Stimulated activated CD4-positive, alpha-beta T cell treated with anti-CD3 and anti-CD28 coated beads, Interleukin-2, amount 100 ng/mL, for 24 hours (primary cell): ENCODE results near the gene PACS2.
"Not testable (repeated sequence)": the region's sequence is repeated elsewhere in the genome, so short reads cannot be mapped to it uniquely, and the experiment has no call there.

ENCODE experiments used
- DNase-seq, 2 donors: peaks; one replicate each; pipeline ENCODE4 v3.0.0-alpha.2; 2020

PACS2 gene

GRCh38 chr14:105333613-105334364 lies 19.2 kb downstream of the PACS2 start:
- DNase-seq = no peak

- DNase-seq = no peak
Observed at GRCh38 chr14:105334383-105335230, 20.1 kb downstream of the PACS2 start.

DNA sequence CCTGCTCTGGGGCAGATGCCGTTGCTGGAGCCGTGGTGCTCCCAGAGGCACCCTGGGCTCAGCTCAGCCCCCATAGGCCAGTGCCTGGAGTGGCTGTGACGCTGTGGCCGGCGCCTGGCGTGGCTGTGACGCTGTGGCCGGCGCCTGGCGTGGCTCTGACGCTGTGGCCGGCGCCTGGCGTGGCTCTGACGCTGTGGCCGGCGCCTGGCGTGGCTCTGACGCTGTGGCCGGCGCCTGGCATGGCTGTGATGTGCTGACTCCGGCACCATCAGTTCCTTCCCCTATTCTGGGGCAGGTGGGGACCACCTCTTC lies 20.6 kb downstream of the PACS2 start:
- not testable (repeated sequence) for DNase-seq

GRCh38 chr14:105335735-105336476 lies 21.4 kb downstream of the PACS2 start:
- no peak for DNase-seq

- no peak for DNase-seq
Observed at GRCh38 chr14:105336477-105337287, 22.1 kb downstream of the PACS2 start.

DNA sequence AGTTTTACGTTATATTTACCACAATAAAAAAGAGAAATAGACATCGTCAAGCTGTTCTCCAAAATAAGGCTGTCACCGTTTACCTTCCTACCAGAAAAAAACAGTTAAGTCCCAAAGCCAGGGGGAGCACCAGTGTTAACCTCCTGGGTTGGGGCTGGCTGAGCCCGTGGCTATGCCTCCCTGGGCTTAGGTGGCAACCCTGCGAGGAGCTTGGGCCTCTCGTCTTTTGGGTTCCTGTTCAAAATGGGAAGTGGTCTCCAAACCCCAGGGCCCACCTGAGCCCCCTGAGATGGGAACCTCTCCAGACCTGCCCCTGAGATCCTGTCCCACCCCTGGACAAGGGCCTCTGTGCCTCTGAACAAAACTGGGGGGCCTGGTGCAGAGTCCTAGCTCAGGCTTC lies 22.9 kb downstream of the PACS2 start:
- DNase-seq = no peak

GRCh38 chr14:105337966-105338741 lies 23.6 kb downstream of the PACS2 start:
- no peak for DNase-seq

DNA sequence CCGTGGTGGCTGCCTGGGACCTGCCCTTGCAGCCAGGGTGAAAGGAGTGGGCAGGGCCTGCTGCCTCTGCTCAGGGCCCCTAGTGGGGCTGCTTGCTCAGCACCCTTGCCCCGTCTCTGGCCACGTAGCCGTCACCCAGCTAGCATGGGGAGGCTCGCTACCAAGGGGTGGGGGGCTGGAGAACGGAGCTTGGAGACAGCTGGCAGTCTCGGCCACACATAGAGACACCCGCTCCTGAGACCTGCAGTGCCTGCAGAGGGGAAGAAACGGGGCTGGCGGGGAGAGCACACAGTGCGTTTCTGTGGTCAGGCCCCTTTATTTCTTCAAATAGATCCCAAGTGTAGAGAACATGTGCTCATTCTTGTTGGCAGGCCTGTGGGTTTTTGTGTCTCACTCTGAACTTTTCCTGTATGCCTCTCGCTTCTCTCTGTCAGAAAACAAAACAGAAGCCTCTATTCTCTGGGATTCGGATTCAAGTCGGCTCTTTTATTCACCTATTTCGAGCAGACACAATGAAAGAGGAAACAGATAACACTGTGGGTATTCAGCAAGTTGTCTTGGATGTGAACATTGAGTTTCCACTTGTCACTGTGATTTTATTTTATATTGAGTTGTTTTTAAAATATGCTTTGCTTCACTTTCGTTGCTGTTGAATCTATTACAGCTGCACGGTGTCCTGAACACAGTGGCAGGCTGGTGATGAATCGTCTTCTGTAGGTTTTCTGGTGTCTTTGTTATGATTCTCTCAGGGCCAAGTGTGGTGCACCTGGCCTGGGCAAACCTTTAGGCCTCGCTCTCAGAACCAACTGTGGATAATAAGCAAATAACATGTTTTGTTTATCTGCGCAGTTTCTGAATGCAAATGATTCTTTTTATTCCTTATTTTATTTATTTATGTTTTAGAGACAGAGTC lies 26.5 kb downstream of the PACS2 start:
- DNase-seq = no peak

- DNase-seq = no peak
Observed at GRCh38 chr14:105343194-105343593, 28.6 kb downstream of the PACS2 start.

DNA sequence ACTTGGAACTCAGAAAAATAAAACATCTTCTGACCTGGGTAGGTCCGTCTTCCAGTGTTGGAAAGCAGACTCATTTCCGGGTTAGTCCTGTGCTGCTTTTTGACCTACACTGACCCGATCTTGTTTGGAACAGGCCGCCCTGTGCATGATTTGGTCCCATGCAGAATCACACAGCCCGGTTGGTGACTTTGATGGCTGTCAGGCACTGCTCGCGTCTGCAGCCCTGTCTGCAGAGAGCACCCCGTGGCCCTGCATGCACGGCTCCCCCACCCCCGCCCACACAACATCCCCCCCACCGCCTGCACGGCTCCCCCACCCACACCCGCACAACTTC lies 31.6 kb downstream of the PACS2 start:
- no peak for DNase-seq

GRCh38 chr14:105346876-105347586 lies 32.5 kb downstream of the PACS2 start:
- no peak for DNase-seq

DNA sequence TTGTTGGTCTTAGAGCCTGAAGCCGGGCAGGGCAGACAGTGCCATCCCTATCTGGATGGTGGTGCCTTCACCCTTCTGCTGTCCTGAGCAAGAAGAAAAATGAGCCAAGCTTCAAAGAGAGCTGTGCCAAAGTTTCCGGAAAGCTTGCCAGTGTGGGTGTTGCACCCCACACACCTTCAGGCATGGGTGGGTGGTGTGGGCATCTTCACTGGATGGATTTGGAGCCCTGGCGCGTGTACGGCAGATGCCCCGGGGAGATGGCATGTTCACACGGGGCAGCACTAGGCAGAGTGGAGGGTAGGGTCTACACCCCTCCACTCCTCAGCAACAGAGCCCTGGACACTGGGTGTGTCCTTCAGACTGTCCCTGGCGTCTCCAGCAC lies 33.0 kb downstream of the PACS2 start:
- no peak for DNase-seq

DNA sequence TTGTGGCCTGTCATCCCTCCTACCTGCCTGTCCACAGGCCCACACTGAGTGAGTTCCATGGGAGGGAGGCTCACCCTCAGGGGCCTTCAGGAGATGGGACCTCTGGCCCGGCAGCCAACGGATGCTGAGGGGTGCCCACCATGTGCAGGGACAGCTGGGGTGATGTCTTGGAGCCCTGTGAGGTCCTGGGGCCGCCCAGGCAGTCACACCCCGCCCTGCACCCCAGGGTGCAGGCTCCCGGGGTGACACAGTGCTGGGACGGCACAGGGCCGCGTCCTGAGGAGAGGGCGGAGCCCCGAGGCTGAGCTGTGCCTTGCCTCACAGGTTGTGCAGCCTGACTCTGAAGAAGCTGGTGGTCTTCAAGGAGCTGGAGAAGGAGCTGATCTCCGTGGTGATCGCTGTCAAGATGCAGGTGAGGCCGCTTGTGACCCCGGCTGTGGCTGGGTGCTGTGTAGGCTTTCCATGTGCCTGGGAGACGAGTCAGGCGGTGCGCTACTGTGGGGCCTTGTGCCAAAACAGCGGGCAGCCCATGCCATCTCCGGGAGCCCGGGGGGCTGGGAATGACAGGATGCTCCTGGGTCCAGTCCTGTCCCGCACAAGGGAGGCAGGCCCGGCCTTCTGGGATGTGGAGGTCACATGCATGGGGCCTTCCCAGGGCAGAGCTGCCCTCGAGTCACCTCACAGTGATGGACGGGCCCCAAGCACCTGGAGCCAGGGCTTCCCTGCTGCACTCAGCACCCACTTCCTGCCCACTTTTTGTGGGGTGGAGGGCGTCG lies 33.8 kb downstream of the PACS2 start:
- no peak for DNase-seq

GRCh38 chr14:105348945-105349699 lies 34.6 kb downstream of the PACS2 start:
- no peak for DNase-seq

DNA sequence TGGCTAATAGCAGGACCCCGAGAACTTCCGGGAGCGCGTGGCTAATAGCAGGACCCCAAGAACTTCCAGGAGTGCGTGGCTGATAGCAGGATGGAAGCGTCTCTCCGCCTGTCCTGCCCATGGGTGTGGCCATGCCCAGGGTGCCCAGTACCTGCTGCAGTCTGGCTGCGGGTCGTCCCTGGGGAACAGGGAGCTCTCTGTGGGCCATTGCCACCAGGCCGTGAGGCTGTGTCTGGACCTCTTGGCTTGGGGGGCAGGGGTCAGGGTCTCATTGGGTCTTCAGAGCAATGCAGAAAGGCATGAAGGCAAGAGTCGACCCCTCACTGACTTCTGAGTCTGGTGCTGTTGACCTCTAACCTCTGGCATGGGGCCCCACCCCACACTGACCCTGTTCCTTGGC lies 35.4 kb downstream of the PACS2 start:
- no peak for DNase-seq

GRCh38 chr14:105350450-105351244 lies 36.1 kb downstream of the PACS2 start:
- DNase-seq = no peak

GRCh38 chr14:105351410-105351809 lies 36.9 kb downstream of the PACS2 start:
- no peak for DNase-seq
